Measurements from ENCODE around the gene LRRC40. TPM values are rescaled to one million over a fixed set of nuclear protein-coding genes. Genes with fewer than 3 reads are reported as not detected.

The LRRC40 gene
- total RNA-seq, 2 experiments from 2014 or later, result 12.4 to 13.3 TPM

DNA sequence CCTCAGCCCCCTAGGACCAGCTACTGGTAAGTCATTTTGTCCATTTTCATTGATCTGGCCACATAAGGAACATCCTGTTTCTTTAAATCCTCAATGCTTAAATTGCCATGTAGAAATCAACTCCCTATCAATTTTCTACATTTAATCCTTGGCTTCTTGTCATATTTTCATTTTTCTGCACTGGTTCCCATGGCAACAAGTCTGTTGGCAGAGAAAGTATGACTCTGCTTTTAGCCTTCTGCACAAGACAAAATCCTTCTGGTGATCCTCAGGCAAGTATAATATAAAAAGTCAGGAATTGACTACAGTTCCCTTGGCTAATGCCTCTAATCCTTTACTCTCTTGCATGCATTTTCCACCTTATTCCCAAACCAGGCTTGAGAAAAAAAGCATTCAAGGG lies 65.0 kb downstream of the LRRC40 start:
- Histone ChIP-seq H3K27ac (ENCODE audit: low read depth in 1 of 2, low read length in 2 of 2) (no peak overlapping the region), H3K36me3 (ENCODE audit: insufficient read depth, low read length) (peaks cover 7% of the 10 kb centered on the region), H3K4me1 (ENCODE audit: insufficient read depth, low read length) (no peaks in the 10 kb centered on the region), H3K4me3 (ENCODE audit: low read length) (no peak overlapping the region), H3K9me3 (ENCODE audit: control insufficient read depth in 1 of 2, insufficient read depth in 1 of 2, low read length in 2 of 2) (no peaks in the 10 kb centered on the region), H3K27me3 (ENCODE audit: control insufficient read depth in 1 of 2, insufficient read depth in 2 of 2, low read length in 2 of 2) (no peaks in the 10 kb centered on the region)
- Mint-ChIP-seq H3K9me3 (no peaks in the 10 kb centered on the region), H3K36me3 (ENCODE audit: low read depth) (peaks cover 6% of the 10 kb centered on the region), H3K4me3 (no peak overlapping the region), H3K27me3 (no peaks in the 10 kb centered on the region), H3K4me1 (ENCODE audit: low read depth) (no peaks in the 10 kb centered on the region), H3K27ac (no peak overlapping the region)
- POLR2A ChIA-PET, result no interaction called here
- CTCF ChIA-PET, result interaction anchor here (1.8 kb wide), 1 partner anchor 12 kb away, joined by 5 read pairs; no protein-coding TSS in a partner anchor
- ATAC-seq (ENCODE audit: poor library complexity) (no peak), DNase-seq (no peak)
- intact Hi-C loops (cut with DNase I, micrococcal nuclease), result no loop called here
- TF ChIP-seq, protein P1, sequence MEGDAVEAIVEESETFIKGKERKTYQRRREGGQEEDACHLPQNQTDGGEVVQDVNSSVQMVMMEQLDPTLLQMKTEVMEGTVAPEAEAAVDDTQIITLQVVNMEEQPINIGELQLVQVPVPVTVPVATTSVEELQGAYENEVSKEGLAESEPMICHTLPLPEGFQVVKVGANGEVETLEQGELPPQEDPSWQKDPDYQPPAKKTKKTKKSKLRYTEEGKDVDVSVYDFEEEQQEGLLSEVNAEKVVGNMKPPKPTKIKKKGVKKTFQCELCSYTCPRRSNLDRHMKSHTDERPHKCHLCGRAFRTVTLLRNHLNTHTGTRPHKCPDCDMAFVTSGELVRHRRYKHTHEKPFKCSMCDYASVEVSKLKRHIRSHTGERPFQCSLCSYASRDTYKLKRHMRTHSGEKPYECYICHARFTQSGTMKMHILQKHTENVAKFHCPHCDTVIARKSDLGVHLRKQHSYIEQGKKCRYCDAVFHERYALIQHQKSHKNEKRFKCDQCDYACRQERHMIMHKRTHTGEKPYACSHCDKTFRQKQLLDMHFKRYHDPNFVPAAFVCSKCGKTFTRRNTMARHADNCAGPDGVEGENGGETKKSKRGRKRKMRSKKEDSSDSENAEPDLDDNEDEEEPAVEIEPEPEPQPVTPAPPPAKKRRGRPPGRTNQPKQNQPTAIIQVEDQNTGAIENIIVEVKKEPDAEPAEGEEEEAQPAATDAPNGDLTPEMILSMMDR (IDR thresholded peaks at IDR 0.05), result no peak

DNA sequence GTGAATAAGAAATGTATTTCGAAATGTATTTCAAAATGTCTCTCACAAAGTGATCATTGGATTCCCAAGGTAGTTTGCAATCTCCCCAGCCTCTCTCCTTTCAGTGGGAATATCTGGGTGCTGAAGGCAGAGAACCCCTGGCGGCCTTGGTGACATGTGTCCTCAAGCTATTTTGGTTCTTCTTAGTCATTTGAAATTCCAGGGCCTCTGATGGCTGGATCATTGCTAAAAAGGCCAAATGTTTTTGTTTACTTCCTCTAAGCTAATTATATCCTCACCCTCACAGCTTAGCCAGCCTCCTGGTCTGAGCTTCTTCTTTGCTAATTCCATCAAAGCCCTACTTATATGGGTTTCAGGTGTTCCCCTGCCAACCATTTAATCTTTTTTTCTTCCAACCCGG lies 71.2 kb downstream of the LRRC40 start:
- TF ChIP-seq, protein P1 (IDR thresholded peaks at IDR 0.05), result no peak
- Histone ChIP-seq H3K4me1 (ENCODE audit: insufficient read depth, low read length) (no peaks in the 10 kb centered on the region), H3K27ac (ENCODE audit: low read depth in 1 of 2, low read length in 2 of 2) (no peak overlapping the region), H3K27me3 (ENCODE audit: control insufficient read depth in 1 of 2, insufficient read depth in 2 of 2, low read length in 2 of 2) (no peaks in the 10 kb centered on the region), H3K4me3 (ENCODE audit: low read length) (no peak overlapping the region), H3K9me3 (ENCODE audit: control insufficient read depth in 1 of 2, insufficient read depth in 1 of 2, low read length in 2 of 2) (no peaks in the 10 kb centered on the region), H3K36me3 (ENCODE audit: insufficient read depth, low read length) (no peaks in the 10 kb centered on the region)
- Mint-ChIP-seq H3K9me3 (no peaks in the 10 kb centered on the region), H3K27me3 (peaks cover 5% of the 10 kb centered on the region), H3K4me1 (ENCODE audit: low read depth) (no peaks in the 10 kb centered on the region), H3K36me3 (ENCODE audit: low read depth) (no peaks in the 10 kb centered on the region), H3K4me3 (no peak overlapping the region), H3K27ac (no peak overlapping the region)
- DNase-seq (no peak), ATAC-seq (ENCODE audit: poor library complexity) (no peak)
- intact Hi-C loops (cut with DNase I, micrococcal nuclease), result loop anchor here in 1 of 2 experiments (10.0 kb wide), 1 partner anchor 921 kb away; no protein-coding TSS in a partner anchor
- ChIA-PET CTCF (interaction anchor here (1.2 to 1.4 kb wide), 2 partner anchors 353 to 371 kb away, joined by 3 read pairs; no protein-coding TSS in a partner anchor), POLR2A (no interaction called here)

DNA sequence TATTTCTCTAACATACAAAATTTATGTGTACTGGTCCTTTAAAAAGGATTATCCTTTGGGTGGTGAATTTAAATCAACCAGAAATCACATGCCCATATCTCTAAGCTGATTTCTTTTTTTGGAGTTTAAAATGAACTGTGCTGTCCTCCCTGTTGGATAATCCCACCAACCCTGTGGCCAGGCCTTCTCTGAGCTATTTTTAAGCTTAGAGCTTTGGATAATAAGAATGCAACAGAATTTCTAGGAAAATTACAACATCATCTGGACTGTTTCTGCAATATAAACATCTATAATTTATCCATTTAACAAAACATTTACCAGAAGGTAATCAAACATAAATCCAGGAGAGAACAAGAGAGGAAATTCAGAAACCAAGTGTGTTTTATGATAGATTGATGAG lies 88.3 kb downstream of the LRRC40 start:
- Mint-ChIP-seq H3K27ac (no peak overlapping the region), H3K36me3 (ENCODE audit: low read depth) (no peaks in the 10 kb centered on the region)
- TF ChIP-seq, protein P1 (IDR thresholded peaks at IDR 0.05), result no peak

More for the DNA sequence above, 88.3 kb downstream of the LRRC40 start:
- Mint-ChIP-seq H3K9me3 (no peaks in the 10 kb centered on the region), H3K27me3 (peaks cover 31% of the 10 kb centered on the region), H3K4me3 (no peak overlapping the region), H3K4me1 (ENCODE audit: low read depth) (no peaks in the 10 kb centered on the region)
- no peaks in the 10 kb centered on the region for H3K4me1 ChIP-seq (ENCODE audit: insufficient read depth, low read length)
- CTCF ChIA-PET, result interaction anchor here (0.7 to 1.0 kb wide), 2 partner anchors 25 to 449 kb away, joined by 3 read pairs; no protein-coding TSS in a partner anchor
- no peaks in the 10 kb centered on the region for H3K9me3 ChIP-seq (ENCODE audit: control insufficient read depth in 1 of 2, insufficient read depth in 1 of 2, low read length in 2 of 2)
- POLR2A ChIA-PET, result no interaction called here
- peaks cover 0 to 6% of the 10 kb centered on the region in 2 experiments for H3K27me3 ChIP-seq (ENCODE audit: control insufficient read depth in 1 of 2, insufficient read depth in 2 of 2, low read length in 2 of 2)
- intact Hi-C loops (cut with DNase I, micrococcal nuclease), result no loop called here
- DNase-seq (no peak), ATAC-seq (ENCODE audit: poor library complexity) (no peak)
- no peaks in the 10 kb centered on the region for H3K36me3 ChIP-seq (ENCODE audit: insufficient read depth, low read length)
- H3K4me3 ChIP-seq (ENCODE audit: low read length), result no peak overlapping the region
- no peak overlapping the region for H3K27ac ChIP-seq (ENCODE audit: low read depth in 1 of 2, low read length in 2 of 2)
